GM13976 (cell line): ENCODE data around the gene TSPOAP1.

ENCODE experiments used
- DNase-seq: peaks from one replicate; pipeline ENCODE4 v3.0.0; 2012; ENCODE audit warnings: low spot score
- in situ Hi-C: fragments of 300-500 bp; cut with MboI; formaldehyde crosslinking; loops from one replicate; pipeline ENCODE4 v1.12.0; 2022; ENCODE audit warnings: low sequenced_read_pairs, mixed read lengths, inconsistent platforms; ENCODE audit not compliant: unreplicated experiment
- TF ChIP-seq, protein P1 (sequence below): IDR thresholded peaks from 2 replicates; pipeline ENCODE4 v1.5.1; 2012; ENCODE audit warnings: borderline replicate concordance, mild to moderate bottlenecking; ENCODE audit not compliant: insufficient read depth; ENCODE audit errors: extremely low read depth, missing control alignments, control extremely low read depth

Gene TSPOAP1

DNA sequence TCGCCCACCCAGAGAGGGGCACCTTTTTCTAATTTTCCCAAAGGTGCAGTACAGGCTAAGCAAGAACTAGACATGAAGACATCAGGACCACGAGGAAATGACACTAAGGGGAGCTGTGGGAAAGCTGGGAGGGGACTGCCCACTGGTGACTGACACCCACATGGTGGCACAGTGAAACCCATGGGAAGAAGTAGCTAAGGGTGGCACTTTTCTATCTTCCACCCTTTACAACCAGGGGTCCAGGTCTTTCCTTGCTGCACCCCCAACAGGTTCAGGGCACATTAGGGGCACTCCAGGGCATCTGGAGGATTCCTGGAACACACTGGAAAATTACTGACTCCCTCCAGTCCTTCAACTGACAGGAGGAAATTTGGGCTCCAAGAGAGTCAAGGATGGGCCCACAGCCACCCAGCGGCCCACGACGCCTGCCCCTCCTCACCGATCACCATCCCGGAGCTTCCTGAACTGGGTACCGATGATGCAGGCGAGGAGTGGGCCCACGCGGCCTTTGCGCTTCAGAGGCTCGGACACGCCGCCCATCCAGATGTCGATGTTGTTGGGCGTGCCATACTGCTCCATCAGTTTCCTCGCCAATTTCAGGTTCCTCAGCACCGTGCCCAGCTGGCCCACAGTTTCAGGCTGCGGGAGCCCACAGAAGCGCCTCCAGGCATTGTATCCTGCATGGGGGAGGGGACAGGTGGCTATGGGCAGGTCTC, 57.2 kb downstream of the TSPOAP1 start:
- in situ Hi-C loops: no loop called here
- DNase-seq: peak; percentile 28
- TF ChIP-seq, protein P1, sequence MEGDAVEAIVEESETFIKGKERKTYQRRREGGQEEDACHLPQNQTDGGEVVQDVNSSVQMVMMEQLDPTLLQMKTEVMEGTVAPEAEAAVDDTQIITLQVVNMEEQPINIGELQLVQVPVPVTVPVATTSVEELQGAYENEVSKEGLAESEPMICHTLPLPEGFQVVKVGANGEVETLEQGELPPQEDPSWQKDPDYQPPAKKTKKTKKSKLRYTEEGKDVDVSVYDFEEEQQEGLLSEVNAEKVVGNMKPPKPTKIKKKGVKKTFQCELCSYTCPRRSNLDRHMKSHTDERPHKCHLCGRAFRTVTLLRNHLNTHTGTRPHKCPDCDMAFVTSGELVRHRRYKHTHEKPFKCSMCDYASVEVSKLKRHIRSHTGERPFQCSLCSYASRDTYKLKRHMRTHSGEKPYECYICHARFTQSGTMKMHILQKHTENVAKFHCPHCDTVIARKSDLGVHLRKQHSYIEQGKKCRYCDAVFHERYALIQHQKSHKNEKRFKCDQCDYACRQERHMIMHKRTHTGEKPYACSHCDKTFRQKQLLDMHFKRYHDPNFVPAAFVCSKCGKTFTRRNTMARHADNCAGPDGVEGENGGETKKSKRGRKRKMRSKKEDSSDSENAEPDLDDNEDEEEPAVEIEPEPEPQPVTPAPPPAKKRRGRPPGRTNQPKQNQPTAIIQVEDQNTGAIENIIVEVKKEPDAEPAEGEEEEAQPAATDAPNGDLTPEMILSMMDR: no peak

DNA sequence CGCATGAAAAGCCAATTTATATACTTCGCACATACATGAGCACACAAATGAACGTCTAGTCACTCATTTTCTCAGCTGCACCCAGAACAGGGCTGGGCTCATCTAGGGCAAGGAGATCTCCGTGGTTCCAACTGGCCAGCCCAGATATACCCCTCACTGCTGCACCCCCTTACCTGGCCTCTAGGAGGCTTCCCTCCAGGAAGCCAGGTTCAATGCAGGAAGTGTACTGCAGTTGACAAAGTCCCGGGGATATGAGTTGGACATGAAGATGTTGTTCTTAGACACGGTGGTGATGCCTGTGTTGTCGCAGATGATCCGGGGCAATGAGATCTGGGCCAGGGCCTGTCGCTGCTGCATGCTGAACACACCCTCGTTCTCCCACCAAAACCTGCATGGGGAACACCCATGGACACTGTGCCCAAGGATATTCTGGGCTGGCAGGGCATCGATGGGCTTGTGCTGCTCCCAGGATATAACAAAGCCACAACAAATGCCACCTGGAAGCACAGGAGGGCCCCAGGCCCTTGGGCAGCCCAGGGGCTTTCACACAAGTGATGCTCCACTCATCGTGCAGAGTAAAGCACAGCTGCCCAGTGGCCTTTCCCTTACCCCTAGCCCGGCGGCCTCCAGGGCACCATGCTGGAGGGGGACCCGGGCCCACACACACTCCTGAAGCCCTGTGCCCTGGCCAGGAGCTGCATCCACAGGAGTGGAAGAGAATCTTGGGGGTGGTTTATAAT, 57.9 kb downstream of the TSPOAP1 start:
- TF ChIP-seq, protein P1: no peak
- in situ Hi-C loops: no loop called here
- DNase-seq: no peak

DNA sequence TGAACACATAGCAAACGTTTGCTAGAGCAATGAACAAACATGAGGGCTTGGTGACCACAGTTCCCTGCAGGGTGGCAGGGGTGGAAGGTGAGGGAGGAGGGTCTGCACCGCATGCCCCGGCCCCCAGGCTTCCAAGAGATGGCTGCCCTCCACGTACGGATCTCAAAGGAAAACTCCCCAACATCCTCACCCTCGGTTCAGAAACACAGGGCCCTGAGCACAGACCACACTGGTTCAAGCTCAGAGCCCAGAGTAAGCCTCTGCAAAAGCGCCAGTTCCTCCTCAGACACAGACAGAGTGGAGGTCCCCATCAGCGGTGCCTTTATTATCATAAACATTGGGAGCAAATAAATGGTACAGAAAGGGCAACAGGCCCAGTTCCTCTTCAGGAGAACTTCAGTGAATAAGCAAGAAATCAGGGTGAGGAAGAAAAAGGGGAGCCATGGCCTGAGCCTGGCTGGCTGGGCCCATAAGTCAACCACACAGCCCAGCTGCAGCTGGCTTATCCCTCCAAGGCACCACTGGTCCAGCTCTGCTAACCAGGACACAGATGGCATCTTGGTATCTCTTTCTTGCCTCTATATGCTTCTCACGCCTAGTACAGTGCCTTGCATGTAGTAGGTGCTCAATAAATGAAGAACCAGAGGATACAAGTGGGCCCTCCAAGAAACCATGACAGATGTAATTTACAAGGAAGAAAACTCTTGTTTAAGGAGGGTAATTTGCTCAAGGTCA, 58.9 kb downstream of the TSPOAP1 start:
- TF ChIP-seq, protein P1: no peak
- in situ Hi-C loops: no loop called here
- DNase-seq: no peak

DNA sequence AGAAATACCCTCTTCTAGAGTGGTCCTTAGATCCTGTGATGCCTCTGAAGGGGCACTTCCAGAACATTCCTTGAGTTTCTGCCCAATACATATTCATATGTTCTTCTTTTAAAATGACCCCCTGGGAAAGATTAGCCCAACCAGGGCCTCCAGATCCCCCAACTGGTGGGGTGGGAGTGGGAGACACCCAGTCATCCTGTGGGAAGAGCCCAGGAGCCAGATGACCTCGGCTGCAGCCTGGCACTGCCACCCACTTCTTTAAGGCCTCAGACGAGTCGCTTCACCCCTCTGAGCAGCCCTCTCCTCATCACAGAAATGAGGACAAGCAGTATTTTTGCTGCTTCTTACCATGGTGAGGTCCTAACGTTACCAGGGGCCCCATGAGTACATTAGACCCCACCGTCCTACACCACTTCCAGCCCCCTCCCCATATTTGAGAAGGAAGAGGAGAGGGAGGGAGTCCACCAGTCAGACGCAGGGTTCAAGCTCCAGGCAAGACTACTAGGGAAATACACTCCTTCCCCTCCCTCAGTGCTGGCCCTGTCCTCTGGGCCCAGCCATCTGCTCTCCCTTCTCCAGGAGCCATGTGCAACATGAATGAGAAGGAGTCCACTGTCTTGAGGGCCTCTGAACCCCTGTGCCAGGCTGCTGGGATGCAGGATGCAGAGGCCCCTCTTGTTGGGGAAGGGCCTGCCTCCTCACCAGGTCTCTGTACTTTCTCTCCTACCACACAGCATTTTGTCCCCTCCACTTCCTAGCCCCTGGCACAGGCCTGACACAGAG, 59.6 kb downstream of the TSPOAP1 start:
- TF ChIP-seq, protein P1: no peak
- in situ Hi-C loops: no loop called here
- no peak for DNase-seq

DNA sequence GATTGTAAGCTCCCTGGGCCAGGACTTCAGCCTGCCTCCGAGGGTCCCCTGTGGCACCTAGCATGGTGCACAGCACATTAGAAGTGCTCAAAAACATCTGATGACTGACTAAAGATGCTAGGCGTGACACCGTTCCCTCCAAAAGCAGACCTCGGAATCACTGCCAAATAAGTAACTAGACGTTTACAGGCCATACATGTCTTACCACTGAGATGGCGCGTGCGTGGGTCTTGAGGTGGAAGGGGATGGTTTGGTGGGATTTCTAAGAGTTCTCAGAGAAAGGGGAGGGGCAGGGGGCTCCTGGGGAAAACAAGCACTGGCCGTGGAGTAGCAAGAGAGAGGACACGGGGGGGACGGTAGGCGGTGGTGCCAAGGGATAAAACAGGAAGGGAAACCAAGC, 60.3 kb downstream of the TSPOAP1 start:
- DNase-seq: peak; percentile 11
- in situ Hi-C loops: no loop called here
- TF ChIP-seq, protein P1: no peak
